Sigmoid colon (tissue), 4 donors: ENCODE data around the gene CCDC90B.

ENCODE experiments used
- EP300 ChIP-seq, 4 donors: sonication (generic); formaldehyde crosslinking; IDR thresholded peaks; one replicate each; pipeline ENCODE4 v1.6.1; 2017; ENCODE audit warnings: antibody characterized with exemption in 4 of 4
- POLR2A ChIP-seq, 2 donors: fragments of 450-650 bp; IDR thresholded peaks; one replicate each; pipeline ENCODE4 v1.6.1; 2016; ENCODE audit warnings: antibody characterized with exemption in 2 of 2, mild to moderate bottlenecking in 2 of 2, moderate library complexity in 2 of 2
- POLR2AphosphoS5 ChIP-seq, 4 donors: sonication (generic); formaldehyde crosslinking; IDR thresholded peaks; one replicate each; pipeline ENCODE4 v1.6.1; 2017; ENCODE audit warnings: antibody characterized with exemption in 4 of 4
- TF ChIP-seq, protein P1 (sequence below), 4 experiments: fragments of 450-650 bp in 3 of 4; fragments of 200-600 bp in 1 of 4; IDR thresholded peaks; one replicate each; pipeline ENCODE4 v1.5.1; 2016 to 2019; ENCODE audit warnings: antibody characterized with exemption in 4 of 4, mild to moderate bottlenecking in 3 of 4, moderate library complexity in 2 of 4

DNA sequence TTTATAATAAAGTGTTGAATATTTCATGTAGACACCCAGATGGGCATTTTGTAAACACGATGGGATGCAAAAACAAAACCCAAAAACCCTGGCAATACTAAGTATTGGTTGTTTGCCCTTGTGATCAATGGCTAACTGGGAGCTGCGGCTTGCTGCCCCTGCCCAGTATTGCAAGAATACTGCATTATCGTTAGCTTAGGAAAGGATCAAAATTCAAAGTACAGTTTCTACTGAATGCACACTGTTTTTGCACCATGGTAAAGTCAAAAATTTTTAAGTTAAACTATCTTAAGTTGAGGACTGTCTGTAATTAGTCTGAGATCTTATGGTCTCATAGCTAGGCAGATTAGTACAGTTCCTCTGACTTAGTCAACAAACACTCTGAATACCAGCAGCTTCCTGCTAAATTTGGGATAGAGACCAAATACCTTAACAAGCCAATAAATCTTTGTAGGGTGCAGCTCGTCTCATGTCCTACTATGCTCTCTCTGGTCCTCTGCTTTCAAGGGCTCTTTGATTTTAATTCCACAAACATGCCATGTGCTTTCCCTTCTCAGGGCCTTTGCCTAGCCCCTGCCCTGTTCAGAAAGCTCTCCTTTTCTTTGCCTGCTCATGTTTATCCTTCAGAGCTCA, 4.0 kb downstream of the CCDC90B start:
- TF ChIP-seq, protein P1, sequence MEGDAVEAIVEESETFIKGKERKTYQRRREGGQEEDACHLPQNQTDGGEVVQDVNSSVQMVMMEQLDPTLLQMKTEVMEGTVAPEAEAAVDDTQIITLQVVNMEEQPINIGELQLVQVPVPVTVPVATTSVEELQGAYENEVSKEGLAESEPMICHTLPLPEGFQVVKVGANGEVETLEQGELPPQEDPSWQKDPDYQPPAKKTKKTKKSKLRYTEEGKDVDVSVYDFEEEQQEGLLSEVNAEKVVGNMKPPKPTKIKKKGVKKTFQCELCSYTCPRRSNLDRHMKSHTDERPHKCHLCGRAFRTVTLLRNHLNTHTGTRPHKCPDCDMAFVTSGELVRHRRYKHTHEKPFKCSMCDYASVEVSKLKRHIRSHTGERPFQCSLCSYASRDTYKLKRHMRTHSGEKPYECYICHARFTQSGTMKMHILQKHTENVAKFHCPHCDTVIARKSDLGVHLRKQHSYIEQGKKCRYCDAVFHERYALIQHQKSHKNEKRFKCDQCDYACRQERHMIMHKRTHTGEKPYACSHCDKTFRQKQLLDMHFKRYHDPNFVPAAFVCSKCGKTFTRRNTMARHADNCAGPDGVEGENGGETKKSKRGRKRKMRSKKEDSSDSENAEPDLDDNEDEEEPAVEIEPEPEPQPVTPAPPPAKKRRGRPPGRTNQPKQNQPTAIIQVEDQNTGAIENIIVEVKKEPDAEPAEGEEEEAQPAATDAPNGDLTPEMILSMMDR (IDR thresholded peaks at IDR 0.05): no peak
- no peak for TF ChIP-seq POLR2AphosphoS5 (IDR thresholded peaks at IDR 0.05)
- no peak for TF ChIP-seq POLR2A (IDR thresholded peaks at IDR 0.05)
- TF ChIP-seq EP300 (IDR thresholded peaks at IDR 0.05): no peak
